LNCaP clone FGC (cell line): ENCODE measurements around the gene TMEM132C.

Experiments used
- DNase-seq: peaks from one replicate; pipeline ENCODE4 v3.0.0-alpha.2; 2011; ENCODE audit warnings: low read depth
- H3K4me3 ChIP-seq: 2 replicates; pipeline ENCODE4 v1.5.1; 2011; ENCODE audit warnings: mild to moderate bottlenecking, low read depth, low read length, control low read depth
- CTCF ChIP-seq: IDR thresholded peaks from 2 replicates; pipeline ENCODE4 v1.5.1; 2012; ENCODE audit warnings: mild to moderate bottlenecking; ENCODE audit not compliant: control insufficient read depth, insufficient read depth; ENCODE audit errors: extremely low read depth

The TMEM132C gene

DNA sequence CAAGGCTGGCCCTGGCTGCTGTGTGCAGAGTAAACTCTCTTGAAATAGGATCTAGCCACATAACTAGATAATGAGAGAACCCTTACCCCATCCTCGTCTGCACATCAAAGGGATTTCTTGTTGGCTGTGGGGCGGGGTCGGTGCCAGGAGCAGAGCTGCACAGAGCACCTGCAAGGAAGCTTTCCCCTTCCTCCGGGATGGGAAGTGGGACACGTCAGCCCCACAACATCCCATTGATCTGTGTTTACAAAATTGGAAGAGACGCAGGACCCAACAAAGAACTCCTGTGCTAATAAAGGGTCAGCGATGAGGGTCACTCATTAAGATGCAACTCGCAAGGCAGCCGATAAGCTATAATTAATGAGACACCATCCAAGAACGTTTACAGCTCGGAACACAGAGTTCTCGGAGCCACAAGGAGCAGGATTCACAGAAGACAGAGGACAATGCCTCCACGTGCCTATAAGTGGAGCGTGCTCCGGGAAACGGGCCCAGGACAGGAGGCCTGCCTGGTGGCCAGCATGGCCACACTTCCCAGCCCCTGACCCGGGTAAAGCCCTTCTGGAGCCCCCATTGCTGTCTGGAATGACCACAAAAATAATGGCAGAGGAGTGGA lies 385.3 kb downstream of the TMEM132C start:
- DNase-seq: no peak
- no peak for TF ChIP-seq CTCF
- H3K4me3 ChIP-seq: no peak overlapping the region

DNA sequence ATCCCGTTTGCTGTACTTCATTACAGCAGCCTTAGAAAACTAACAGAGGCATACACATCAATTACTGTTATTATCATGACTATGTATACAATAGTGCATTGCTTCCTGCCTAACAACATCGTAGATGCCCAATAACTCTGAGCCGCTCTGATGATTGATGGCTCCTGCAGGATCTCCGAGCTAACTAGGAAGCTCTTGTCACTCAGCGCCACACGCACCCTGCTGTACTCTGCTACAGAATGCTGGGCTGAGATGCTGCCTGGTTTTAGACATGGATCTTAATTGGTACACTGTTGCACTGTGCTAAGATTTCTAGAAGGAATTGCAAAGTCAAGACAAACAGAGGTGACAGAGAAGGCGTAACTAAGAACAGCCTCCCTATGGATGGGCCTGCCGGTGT lies 387.5 kb downstream of the TMEM132C start:
- DNase-seq: no peak
- TF ChIP-seq CTCF: no peak
- no peak overlapping the region for H3K4me3 ChIP-seq

DNA sequence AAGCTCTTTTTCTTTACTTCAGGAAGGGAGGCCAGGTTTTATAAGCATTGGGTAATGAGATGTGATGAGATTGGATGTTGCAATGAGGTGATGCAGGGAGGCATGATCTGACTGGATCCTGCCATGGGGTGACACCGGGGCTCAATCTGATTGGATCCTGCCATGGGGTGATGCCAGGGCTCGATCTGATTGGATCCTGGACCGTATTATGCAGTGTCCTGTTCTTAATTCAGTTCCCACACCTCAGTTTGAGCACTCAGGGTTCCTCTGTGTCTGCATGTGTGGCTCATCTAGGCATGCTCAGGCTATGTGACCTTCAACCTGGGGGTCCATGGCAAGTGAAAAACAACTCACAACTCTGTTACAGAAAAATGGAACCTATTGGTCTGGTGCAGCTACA lies 390.4 kb downstream of the TMEM132C start:
- H3K4me3 ChIP-seq: no peak overlapping the region
- no peak for DNase-seq
- no peak for TF ChIP-seq CTCF

DNA sequence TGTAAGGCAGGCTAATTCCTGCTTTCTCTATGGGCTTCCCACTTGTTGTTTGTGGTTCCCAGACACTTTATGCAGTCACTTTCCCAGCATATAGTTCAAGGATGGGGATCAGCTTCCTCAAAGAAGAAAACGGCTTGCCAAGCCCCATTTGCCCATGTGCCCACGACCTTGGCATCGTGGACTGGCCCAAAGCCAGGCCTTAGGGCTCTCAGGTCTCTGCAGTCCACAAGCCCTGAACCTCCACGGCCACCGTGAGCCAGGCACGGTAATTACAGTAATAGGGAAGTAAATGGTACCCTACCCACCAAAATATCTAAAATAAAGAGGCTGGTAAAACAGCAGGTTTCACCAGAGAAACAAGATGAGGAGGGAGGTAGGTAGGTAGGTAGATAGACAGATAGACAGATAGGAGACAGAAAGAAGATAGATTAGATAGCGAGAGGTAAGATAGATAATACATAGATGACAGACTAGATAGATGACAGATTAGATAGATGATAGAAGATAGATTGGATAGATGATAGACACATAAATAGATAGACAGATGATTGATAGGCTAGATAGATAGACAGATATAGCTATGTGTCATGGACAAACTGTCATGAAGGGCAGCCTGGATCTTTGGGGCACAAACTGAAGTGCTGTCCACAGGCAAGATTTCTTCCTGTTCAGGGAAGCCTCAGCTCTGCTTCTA lies 393.7 kb downstream of the TMEM132C start:
- no peak for DNase-seq
- no peak overlapping the region for H3K4me3 ChIP-seq
- no peak for TF ChIP-seq CTCF

GRCh38 chr12:128661226-128661569 lies 394.2 kb downstream of the TMEM132C start:
- no peak overlapping the region for H3K4me3 ChIP-seq
- no peak for DNase-seq
- TF ChIP-seq CTCF: no peak

GRCh38 chr12:128662101-128662500 lies 395.1 kb downstream of the TMEM132C start:
- TF ChIP-seq CTCF: no peak
- H3K4me3 ChIP-seq: no peak overlapping the region
- no peak for DNase-seq

- TF ChIP-seq CTCF: no peak
- DNase-seq: no peak
- H3K4me3 ChIP-seq: no peak overlapping the region
Measured at GRCh38 chr12:128664501-128664900, 397.5 kb downstream of the TMEM132C start.
